PFSK-1 (cell line): ENCODE data around the gene TADA2A.

Experiments
- FOXP2 ChIP-seq: optimal IDR thresholded peaks from 2 replicates; pipeline ENCODE3; 2011; ENCODE audit warnings: borderline replicate concordance, control low read depth, inconsistent platforms; ENCODE audit not compliant: insufficient read depth; ENCODE audit errors: extremely low read length, extremely low read depth
- POLR2AphosphoS5 ChIP-seq: IDR thresholded peaks from 2 replicates; pipeline ENCODE4 v1.6.1; 2012; ENCODE audit warnings: low read depth, mild to moderate bottlenecking, control low read depth, low read length, moderate library complexity
- SIN3A ChIP-seq: IDR thresholded peaks from 2 replicates; pipeline ENCODE4 v1.6.1; 2012; ENCODE audit warnings: mild to moderate bottlenecking, low read length, moderate library complexity, borderline replicate concordance; ENCODE audit not compliant: insufficient read depth
- TAF1 ChIP-seq: IDR thresholded peaks from 2 replicates; pipeline ENCODE4 v1.6.1; 2012; ENCODE audit warnings: low read length, control low read depth, borderline replicate concordance; ENCODE audit not compliant: insufficient read depth
- TF ChIP-seq, protein P1 (sequence below), 2 experiments: IDR thresholded peaks; 2 replicates each; pipeline versions ENCODE4 v1.6.1 to v1.8.0; 2011 to 2012; ENCODE audit warnings: low read depth in 2 of 2, low read length in 2 of 2, control low read depth in 1 of 2, inconsistent platforms in 1 of 2, mild to moderate bottlenecking in 1 of 2, moderate library complexity in 1 of 2; ENCODE audit not compliant: insufficient read depth in 1 of 2

The TADA2A gene

DNA sequence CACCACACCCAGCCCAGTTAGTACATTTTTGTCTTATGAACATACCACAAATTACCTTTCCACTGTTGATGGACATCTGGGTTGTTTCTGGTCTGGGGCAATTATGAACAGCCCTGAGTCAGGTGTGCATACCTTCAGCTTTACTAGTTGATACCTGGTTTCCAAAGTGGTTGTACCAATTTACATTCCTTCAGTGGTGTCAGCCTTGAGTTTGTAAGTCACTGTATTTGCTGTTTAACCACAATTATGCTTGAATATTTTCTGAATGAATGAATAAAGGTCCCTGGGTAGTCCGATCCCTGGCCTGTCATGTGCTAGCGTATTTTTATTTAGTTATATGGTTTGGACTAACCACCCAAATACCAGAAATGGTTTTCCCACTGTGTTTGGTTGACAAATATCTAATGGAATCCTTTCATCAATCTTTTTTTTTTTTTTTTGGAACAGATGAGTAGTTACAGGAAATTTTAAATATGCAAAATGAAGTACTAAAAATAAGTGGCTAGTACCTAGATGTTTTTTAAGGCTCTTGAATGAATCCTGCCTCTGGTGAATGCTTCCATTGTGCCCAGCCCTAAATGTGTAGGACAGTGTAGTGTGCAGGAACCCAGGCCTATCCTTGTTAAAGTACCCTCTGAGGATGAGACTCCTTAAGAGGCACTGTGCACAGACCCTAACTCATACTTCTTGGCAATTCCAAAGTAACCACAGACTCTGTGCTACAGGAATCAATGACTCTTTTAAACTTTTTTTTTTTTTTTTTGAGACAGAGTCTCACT is 86.8 kb downstream of the TADA2A start:
- TF ChIP-seq, protein P1, sequence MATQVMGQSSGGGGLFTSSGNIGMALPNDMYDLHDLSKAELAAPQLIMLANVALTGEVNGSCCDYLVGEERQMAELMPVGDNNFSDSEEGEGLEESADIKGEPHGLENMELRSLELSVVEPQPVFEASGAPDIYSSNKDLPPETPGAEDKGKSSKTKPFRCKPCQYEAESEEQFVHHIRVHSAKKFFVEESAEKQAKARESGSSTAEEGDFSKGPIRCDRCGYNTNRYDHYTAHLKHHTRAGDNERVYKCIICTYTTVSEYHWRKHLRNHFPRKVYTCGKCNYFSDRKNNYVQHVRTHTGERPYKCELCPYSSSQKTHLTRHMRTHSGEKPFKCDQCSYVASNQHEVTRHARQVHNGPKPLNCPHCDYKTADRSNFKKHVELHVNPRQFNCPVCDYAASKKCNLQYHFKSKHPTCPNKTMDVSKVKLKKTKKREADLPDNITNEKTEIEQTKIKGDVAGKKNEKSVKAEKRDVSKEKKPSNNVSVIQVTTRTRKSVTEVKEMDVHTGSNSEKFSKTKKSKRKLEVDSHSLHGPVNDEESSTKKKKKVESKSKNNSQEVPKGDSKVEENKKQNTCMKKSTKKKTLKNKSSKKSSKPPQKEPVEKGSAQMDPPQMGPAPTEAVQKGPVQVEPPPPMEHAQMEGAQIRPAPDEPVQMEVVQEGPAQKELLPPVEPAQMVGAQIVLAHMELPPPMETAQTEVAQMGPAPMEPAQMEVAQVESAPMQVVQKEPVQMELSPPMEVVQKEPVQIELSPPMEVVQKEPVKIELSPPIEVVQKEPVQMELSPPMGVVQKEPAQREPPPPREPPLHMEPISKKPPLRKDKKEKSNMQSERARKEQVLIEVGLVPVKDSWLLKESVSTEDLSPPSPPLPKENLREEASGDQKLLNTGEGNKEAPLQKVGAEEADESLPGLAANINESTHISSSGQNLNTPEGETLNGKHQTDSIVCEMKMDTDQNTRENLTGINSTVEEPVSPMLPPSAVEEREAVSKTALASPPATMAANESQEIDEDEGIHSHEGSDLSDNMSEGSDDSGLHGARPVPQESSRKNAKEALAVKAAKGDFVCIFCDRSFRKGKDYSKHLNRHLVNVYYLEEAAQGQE (IDR thresholded peaks at IDR 0.05; ENCODE audit: insufficient read depth in 1 of 2, low read depth in 2 of 2, low read length in 2 of 2): no peak
- TF ChIP-seq SIN3A: no peak
- no peak for TF ChIP-seq POLR2AphosphoS5
- no peak for TF ChIP-seq FOXP2
- no peak for TF ChIP-seq TAF1

DNA sequence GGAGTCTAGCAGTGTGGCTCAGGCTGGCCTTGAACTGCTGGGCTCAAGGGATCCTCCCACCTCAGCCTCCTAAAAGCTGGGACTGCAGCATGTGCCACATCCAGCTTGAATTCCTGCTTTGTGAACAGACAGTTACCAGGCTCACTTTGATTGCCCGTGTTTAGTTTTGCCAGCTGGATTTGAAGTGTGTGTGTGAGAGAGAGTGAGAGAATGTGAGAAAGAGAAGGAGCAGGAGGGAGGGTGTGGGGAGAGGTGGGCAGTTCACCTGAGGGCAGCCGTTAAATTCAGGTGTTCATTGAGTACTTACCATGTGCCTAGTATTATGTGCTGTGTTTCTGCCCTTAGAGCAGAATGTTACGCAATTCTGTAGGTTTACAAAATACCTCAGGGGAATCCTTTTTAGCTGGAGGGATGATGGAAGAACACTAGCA is 87.7 kb downstream of the TADA2A start:
- no peak for TF ChIP-seq TAF1
- no peak for TF ChIP-seq FOXP2

DNA sequence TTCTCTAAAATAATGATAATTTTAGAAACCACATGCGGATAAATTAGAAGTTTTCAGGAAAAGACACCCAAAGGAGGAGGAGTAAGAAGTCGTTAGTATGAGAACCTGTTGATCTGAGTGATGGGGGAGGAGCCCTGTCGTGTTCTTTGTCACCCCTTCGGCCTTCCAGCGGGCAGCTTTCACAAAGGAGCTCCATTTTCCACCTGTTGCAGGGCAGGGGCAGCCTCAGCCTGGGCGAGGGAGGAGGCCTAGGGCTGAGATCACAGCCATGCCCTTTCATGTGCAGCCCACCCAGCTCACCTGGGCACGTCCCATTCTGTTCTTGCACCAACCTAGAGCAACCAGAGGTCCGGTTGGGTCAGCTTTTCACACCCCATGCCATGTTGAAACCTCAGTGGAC is 88.3 kb downstream of the TADA2A start:
- TF ChIP-seq SIN3A: no peak
- no peak for TF ChIP-seq FOXP2
- TF ChIP-seq, protein P1 (IDR thresholded peaks at IDR 0.05; ENCODE audit: insufficient read depth in 1 of 2, low read depth in 2 of 2, low read length in 2 of 2): no peak
- no peak for TF ChIP-seq TAF1
- TF ChIP-seq POLR2AphosphoS5: no peak

DNA sequence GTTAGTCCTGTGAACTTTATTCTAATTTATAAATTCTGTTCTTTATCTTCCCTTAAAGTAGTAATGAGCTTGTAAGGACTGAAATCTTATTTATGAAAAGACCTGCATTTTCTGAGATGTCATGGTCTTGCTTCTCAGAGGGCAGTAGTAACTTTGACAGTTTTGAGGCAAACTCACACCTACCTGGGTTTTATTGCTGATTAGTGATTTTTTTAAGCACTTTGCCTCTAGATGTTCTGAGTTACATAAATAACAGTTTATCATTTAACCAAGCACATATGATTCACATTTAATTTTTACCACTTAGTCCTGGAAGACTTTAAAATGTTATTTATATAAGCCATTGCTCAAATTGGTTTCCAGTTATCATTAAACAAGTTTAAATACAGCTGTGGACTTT is 93.7 kb downstream of the TADA2A start:
- no peak for TF ChIP-seq SIN3A
- TF ChIP-seq, protein P1 (IDR thresholded peaks at IDR 0.05; ENCODE audit: insufficient read depth in 1 of 2, low read depth in 2 of 2, low read length in 2 of 2): no peak

DNA sequence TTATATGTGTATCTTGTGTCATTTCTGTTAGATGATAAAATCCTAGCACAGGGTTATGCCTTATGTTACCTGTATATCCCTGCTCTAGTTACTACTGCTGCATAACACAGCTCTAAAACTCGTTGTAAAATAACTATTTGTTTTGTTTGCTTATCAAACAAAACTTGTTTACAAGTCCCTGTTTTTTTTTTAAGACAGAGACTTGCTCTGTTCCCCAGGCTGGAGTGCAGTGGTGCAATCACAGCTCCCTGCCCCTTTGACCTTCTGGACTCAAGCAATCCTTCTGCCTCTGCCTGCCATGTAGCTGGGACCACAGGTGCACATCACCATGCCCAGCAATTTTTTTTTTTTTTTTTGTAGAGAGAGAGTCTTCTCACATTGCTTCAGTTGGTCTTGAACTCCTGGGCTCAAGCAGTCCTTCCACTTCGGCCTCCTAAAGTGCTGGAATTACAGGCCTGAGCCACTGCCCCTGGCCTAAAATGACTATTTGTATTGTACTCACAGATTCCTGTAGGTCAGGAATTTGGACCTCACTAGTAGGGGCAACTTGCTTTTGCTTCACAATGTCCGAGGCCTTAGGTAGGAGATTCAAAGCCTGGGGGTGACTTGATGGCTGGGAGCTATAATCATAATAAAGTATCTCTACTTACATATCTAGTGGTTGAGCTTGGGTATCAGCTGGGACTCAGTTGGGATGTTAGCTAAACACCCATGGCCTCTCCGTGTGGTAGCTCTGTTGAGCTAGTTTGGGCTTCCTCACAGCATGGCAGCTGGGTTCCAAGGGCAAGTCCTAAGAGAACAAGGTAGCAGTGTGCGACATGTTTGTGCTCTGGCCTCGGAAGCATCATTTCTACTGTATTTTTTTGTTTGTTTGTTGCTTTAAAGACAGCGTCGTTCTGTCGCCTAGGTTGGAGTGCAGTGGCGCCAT is 95.6 kb downstream of the TADA2A start:
- TF ChIP-seq SIN3A (no peak), POLR2AphosphoS5 (no peak), FOXP2 (no peak), TAF1 (no peak)
- TF ChIP-seq, protein P1 (IDR thresholded peaks at IDR 0.05; ENCODE audit: insufficient read depth in 1 of 2, low read depth in 2 of 2, low read length in 2 of 2): no peak
